Neural progenitor cell (in vitro differentiated cells): ENCODE results near the gene SYNJ2. TPM values are rescaled to one million over a fixed set of nuclear protein-coding genes. Genes with fewer than 3 reads are reported as not detected.

ENCODE experiments used
- DNase-seq: peaks from one replicate; pipeline ENCODE4 v3.0.0-alpha.2; 2016; ENCODE audit warnings: low spot score
- H2AFZ ChIP-seq: fragments of 200-600 bp; sonication (generic); replicated peaks from 2 replicates; pipeline ENCODE4 v1.6.1; 2016; ENCODE audit warnings: antibody characterized with exemption
- H3F3A ChIP-seq: fragments of 200-600 bp; sonication (generic); 2 replicates; pipeline ENCODE4 v1.6.1; 2016; ENCODE audit warnings: antibody characterized with exemption, low read depth
- H3K27ac ChIP-seq: fragments of 200-600 bp; sonication (generic); 2 replicates; pipeline ENCODE4 v1.5.1; 2016; ENCODE audit warnings: mild to moderate bottlenecking
- H3K27me3 ChIP-seq: fragments of 200-600 bp; sonication (generic); 2 replicates; pipeline ENCODE4 v1.6.1; 2016; ENCODE audit warnings: mild to moderate bottlenecking, moderate library complexity
- H3K36me3 ChIP-seq: fragments of 200-600 bp; sonication (generic); 2 replicates; pipeline ENCODE4 v1.5.1; 2016
- H3K4me1 ChIP-seq: fragments of 200-600 bp; sonication (generic); 2 replicates; pipeline ENCODE4 v1.6.1; 2016; ENCODE audit warnings: mixed run types
- H3K4me2 ChIP-seq: fragments of 200-600 bp; sonication (generic); 2 replicates; pipeline ENCODE4 v1.6.1; 2016
- H3K4me3 ChIP-seq: fragments of 200-600 bp; sonication (generic); 2 replicates; pipeline ENCODE4 v1.5.1; 2016
- H3K79me2 ChIP-seq: fragments of 200-600 bp; sonication (generic); 2 replicates; pipeline ENCODE4 v1.6.1; 2016; ENCODE audit warnings: low read depth
- H3K9ac ChIP-seq: fragments of 200-600 bp; sonication (generic); 2 replicates; pipeline ENCODE4 v1.6.1; 2016
- H3K9me3 ChIP-seq: fragments of 200-600 bp; sonication (generic); 2 replicates; pipeline ENCODE4 v1.5.1; 2016; ENCODE audit warnings: low read depth
- H4K20me1 ChIP-seq: fragments of 200-600 bp; sonication (generic); 2 replicates; pipeline ENCODE4 v1.6.1; 2016; ENCODE audit warnings: low read depth
- H3K27ac Mint-ChIP-seq: 3 replicates; pipeline ENCODE4 v1.8.0; 2021; ENCODE audit warnings: mixed read lengths
- H3K27me3 Mint-ChIP-seq: 2 replicates; pipeline ENCODE4 v1.8.0; 2022; ENCODE audit warnings: low read depth, mild to moderate bottlenecking, inconsistent platforms, moderate library complexity, mixed read lengths; ENCODE audit not compliant: insufficient read depth
- H3K36me3 Mint-ChIP-seq: 3 replicates; pipeline ENCODE4 v1.8.0; 2021; ENCODE audit warnings: mixed read lengths
- H3K4me1 Mint-ChIP-seq: 3 replicates; pipeline ENCODE4 v1.8.0; 2021; ENCODE audit warnings: mixed read lengths
- H3K4me3 Mint-ChIP-seq: 3 replicates; pipeline ENCODE4 v1.8.0; 2021; ENCODE audit warnings: mild to moderate bottlenecking, moderate library complexity, mixed read lengths
- H3K9me3 Mint-ChIP-seq: 3 replicates; pipeline ENCODE4 v1.8.0; 2020; ENCODE audit warnings: mixed read lengths
- EZH2 ChIP-seq: fragments of 200-600 bp; sonication (generic); IDR thresholded peaks from 2 replicates; pipeline ENCODE4 v1.6.1; 2017; ENCODE audit warnings: antibody characterized with exemption, mild to moderate bottlenecking, moderate library complexity
- EZH2phosphoT487 ChIP-seq: fragments of 200-600 bp; sonication (generic); IDR thresholded peaks from 2 replicates; pipeline ENCODE4 v1.6.1; 2017; ENCODE audit warnings: antibody characterized with exemption
- total RNA-seq: library from RNA; depleted of rRNA; stranded (reverse); fragments of >200 nt; gene quantifications from 2 replicates; pipeline ENCODE4 v1.2.3, GENCODE V29; 2015; ENCODE audit warnings: low replicate concordance
- TF ChIP-seq, protein P1 (sequence below): fragments of 200-600 bp; sonication (generic); IDR thresholded peaks from 2 replicates; pipeline ENCODE4 v1.5.1; 2017; ENCODE audit warnings: antibody characterized with exemption, mild to moderate bottlenecking

The SYNJ2 gene
- total RNA-seq, 1 donor from 2014 or later = 4.8 TPM

- H3K27ac ChIP-seq = no peak overlapping the region
Observed at GRCh38 chr6:158016571-158017383, 35.1 kb downstream of the SYNJ2 start.

DNA sequence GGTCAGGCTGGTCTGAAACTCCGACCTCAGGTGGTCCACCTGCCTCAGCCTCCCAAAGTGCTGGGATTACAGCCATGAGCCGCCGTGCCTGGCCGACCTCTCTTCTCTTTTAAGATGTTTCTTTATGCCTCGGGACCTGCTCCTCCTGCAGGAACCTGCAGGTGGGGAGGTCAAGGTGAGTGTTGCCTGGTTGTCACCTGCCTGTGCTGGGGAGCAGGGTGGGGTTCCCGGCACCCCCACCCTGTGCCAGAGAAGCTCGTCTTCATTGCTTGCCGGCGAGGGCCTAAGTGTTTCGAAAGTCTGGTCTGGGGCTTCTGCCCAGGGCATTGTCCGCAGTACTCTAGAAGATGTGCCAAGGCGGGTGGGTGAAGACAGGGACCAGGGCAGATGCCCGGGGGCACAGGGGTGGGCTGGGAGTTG, 36.0 kb downstream of the SYNJ2 start:
- H3K79me2 ChIP-seq = no peaks in the 10 kb centered on the region
- H3K27me3 ChIP-seq = no peaks in the 10 kb centered on the region
- Mint-ChIP-seq H3K4me3 (no peak overlapping the region), H3K27ac (no peak overlapping the region), H3K9me3 (no peaks in the 10 kb centered on the region), H3K36me3 (no peaks in the 10 kb centered on the region), H3K4me1 (peaks cover 11% of the 10 kb centered on the region), H3K27me3 (peaks cover 7% of the 10 kb centered on the region)
- no peak overlapping the region for H3K4me3 ChIP-seq
- peaks cover 3% of the 10 kb centered on the region for H3K4me1 ChIP-seq
- H3F3A ChIP-seq = no peaks in the 10 kb centered on the region
- H3K27ac ChIP-seq = no peak overlapping the region
- no peak overlapping the region for H3K9ac ChIP-seq
- H3K4me2 ChIP-seq = no peak overlapping the region
- no peaks in the 10 kb centered on the region for H4K20me1 ChIP-seq
- H2AFZ ChIP-seq = no peak overlapping the region
- TF ChIP-seq EZH2 (no peak), EZH2phosphoT487 (no peak)
- TF ChIP-seq, protein P1, sequence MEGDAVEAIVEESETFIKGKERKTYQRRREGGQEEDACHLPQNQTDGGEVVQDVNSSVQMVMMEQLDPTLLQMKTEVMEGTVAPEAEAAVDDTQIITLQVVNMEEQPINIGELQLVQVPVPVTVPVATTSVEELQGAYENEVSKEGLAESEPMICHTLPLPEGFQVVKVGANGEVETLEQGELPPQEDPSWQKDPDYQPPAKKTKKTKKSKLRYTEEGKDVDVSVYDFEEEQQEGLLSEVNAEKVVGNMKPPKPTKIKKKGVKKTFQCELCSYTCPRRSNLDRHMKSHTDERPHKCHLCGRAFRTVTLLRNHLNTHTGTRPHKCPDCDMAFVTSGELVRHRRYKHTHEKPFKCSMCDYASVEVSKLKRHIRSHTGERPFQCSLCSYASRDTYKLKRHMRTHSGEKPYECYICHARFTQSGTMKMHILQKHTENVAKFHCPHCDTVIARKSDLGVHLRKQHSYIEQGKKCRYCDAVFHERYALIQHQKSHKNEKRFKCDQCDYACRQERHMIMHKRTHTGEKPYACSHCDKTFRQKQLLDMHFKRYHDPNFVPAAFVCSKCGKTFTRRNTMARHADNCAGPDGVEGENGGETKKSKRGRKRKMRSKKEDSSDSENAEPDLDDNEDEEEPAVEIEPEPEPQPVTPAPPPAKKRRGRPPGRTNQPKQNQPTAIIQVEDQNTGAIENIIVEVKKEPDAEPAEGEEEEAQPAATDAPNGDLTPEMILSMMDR = no peak
- H3K36me3 ChIP-seq = no peaks in the 10 kb centered on the region
- no peak for DNase-seq
- no peaks in the 10 kb centered on the region for H3K9me3 ChIP-seq

More at GRCh38 chr6:158016571-158017383, 35.1 kb downstream of the SYNJ2 start:
- Mint-ChIP-seq H3K9me3 (peaks cover 3% of the 10 kb centered on the region), H3K4me3 (no peak overlapping the region), H3K27me3 (peaks cover 11% of the 10 kb centered on the region), H3K4me1 (peaks cover 11% of the 10 kb centered on the region), H3K27ac (no peak overlapping the region), H3K36me3 (no peaks in the 10 kb centered on the region)
- DNase-seq = peak; percentile 28
- Histone ChIP-seq H3K27me3 (no peaks in the 10 kb centered on the region), H3K4me1 (peaks cover 3% of the 10 kb centered on the region), H3K9ac (no peak overlapping the region), H3K9me3 (no peaks in the 10 kb centered on the region), H4K20me1 (no peaks in the 10 kb centered on the region), H3K36me3 (no peaks in the 10 kb centered on the region), H3K4me3 (no peak overlapping the region), H3K79me2 (no peaks in the 10 kb centered on the region), H3F3A (no peaks in the 10 kb centered on the region), H3K4me2 (no peak overlapping the region), H2AFZ (no peak overlapping the region)
- TF ChIP-seq, protein P1 = no peak
- TF ChIP-seq EZH2 (no peak), EZH2phosphoT487 (no peak)

GRCh38 chr6:158018041-158018771, 36.5 kb downstream of the SYNJ2 start:
- no peak overlapping the region for H3K27ac Mint-ChIP-seq
- H3K79me2 ChIP-seq = no peaks in the 10 kb centered on the region

More at GRCh38 chr6:158018041-158018771, 36.5 kb downstream of the SYNJ2 start:
- TF ChIP-seq EZH2 (no peak), EZH2phosphoT487 (no peak)
- TF ChIP-seq, protein P1 = no peak
- peaks cover 7% of the 10 kb centered on the region for H3K27me3 Mint-ChIP-seq
- Histone ChIP-seq H3K27me3 (no peaks in the 10 kb centered on the region), H3K36me3 (no peaks in the 10 kb centered on the region), H3F3A (no peaks in the 10 kb centered on the region), H3K9me3 (no peaks in the 10 kb centered on the region), H4K20me1 (no peaks in the 10 kb centered on the region), H3K4me3 (no peak overlapping the region), H3K4me1 (peaks cover 3% of the 10 kb centered on the region), H2AFZ (no peak overlapping the region), H3K4me2 (no peak overlapping the region), H3K9ac (no peak overlapping the region), H3K27ac (no peak overlapping the region)
- H3K4me3 Mint-ChIP-seq = peak overlapping the region; percentile 50
- peaks cover 11% of the 10 kb centered on the region for H3K4me1 Mint-ChIP-seq
- DNase-seq = no peak
- H3K36me3 Mint-ChIP-seq = no peaks in the 10 kb centered on the region
- H3K9me3 Mint-ChIP-seq = no peaks in the 10 kb centered on the region
